Prostate gland (tissue), 2 donors: Measurements from ENCODE around the gene SOX5.

ENCODE experiments used
- CTCF ChIP-seq, 4 experiments: fragments of 200-600 bp in 2 of 4; fragments of 450-650 bp in 2 of 4; sonication (generic) in 2 of 4; IDR thresholded peaks; 1 replicate in 3 of 4; 2 replicates in 1 of 4; pipeline ENCODE4 v1.5.1; 2016 to 2019; ENCODE audit warnings: antibody characterized with exemption in 4 of 4, mild to moderate bottlenecking in 2 of 4, moderate library complexity in 2 of 4
- POLR2A ChIP-seq: fragments of 450-650 bp; IDR thresholded peaks from one replicate; pipeline ENCODE4 v1.6.1; 2016; ENCODE audit warnings: antibody characterized with exemption, mild to moderate bottlenecking

DNA sequence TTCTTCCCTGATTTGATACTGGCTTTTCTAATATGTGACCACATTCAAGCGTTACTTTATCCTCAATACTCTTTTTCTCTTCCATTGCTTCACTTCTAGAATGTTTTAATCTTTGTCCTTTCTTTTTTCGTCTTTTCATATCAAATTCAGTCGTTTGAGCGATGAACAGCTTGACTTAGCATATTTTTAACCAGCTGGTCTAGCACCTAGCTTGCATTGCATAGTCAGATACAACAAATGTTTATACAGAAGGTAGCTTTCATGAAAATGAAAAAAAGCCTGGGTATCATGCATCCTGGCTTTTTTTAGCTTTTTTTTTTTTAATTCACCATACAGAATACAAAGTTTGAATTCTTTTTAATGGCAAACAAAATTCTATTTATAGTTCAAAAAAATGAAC is 1.2 kb downstream of the SOX5 start:
- TF ChIP-seq CTCF (IDR thresholded peaks at IDR 0.05), result no peak
- no peak for TF ChIP-seq POLR2A
